Stimulated activated effector memory CD8-positive, alpha-beta T cell treated with anti-CD3 and anti-CD28 coated beads, Interleukin-12 subunit alpha, Interleukin-12 subunit beta, amount 100 ng/mL, for 72 hours (primary cell): ENCODE measurements around the gene SLC35A1.

Experiments
- ATAC-seq: fragments of 150-1000 bp; cut with Tn5 transposase; 2 replicates; pipeline ENCODE4 v1.10.0; 2021
- DNase-seq, 2 donors: peaks; one replicate each; pipeline ENCODE4 v3.0.0; 2021 to 2022; ENCODE audit warnings: low spot score in 2 of 2
- H3K27ac Mint-ChIP-seq: one replicate; pipeline ENCODE4 v1.8.0; 2022; ENCODE audit warnings: mild to moderate bottlenecking, mixed read lengths
- H3K36me3 Mint-ChIP-seq: one replicate; pipeline ENCODE4 v1.8.0; 2022; ENCODE audit warnings: mild to moderate bottlenecking, mixed read lengths
- H3K4me1 Mint-ChIP-seq: one replicate; pipeline ENCODE4 v1.8.0; 2022; ENCODE audit warnings: mixed read lengths
- H3K4me3 Mint-ChIP-seq: one replicate; pipeline ENCODE4 v1.8.0; 2022; ENCODE audit warnings: mild to moderate bottlenecking, mixed read lengths
- H3K9me3 Mint-ChIP-seq: one replicate; pipeline ENCODE4 v1.8.0; 2022; ENCODE audit warnings: mixed read lengths

Gene SLC35A1

DNA sequence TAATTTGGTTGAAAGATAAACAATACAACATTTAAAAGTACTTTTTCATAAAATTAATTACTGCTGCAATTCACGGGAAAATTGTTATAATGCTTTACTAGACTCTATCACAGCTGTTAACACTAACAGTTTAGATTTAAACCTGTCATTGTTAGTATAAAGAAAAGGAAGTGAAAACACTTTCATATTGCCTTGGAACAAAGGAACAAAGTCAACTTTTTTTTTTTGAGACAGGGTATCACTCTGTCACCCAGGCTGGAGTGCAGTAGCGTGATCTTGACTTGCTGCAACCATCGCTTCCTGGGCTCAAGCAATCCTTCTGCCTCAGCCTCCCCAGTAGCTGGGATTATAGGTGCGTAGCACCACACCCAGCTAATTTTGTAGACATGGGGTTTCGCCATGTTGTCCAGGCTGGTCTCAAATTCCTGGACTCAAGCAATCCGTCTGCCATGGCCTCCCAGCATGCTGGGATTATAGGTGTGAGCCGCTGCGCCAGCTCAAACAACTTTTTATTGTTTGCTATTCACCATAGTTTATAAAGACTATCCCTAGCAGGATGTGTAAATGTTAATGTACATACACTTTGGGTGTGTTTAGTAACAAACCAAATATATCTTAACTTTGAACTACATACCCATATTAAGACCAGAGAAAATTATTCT lies 22.1 kb downstream of the SLC35A1 start:
- peaks cover 5% of the 10 kb centered on the region for H3K36me3 Mint-ChIP-seq
- H3K9me3 Mint-ChIP-seq: no peaks in the 10 kb centered on the region
- H3K4me1 Mint-ChIP-seq: peaks cover 6% of the 10 kb centered on the region
- ATAC-seq (no peak), DNase-seq (no peak)
- no peak overlapping the region for H3K27ac Mint-ChIP-seq
- no peak overlapping the region for H3K4me3 Mint-ChIP-seq

DNA sequence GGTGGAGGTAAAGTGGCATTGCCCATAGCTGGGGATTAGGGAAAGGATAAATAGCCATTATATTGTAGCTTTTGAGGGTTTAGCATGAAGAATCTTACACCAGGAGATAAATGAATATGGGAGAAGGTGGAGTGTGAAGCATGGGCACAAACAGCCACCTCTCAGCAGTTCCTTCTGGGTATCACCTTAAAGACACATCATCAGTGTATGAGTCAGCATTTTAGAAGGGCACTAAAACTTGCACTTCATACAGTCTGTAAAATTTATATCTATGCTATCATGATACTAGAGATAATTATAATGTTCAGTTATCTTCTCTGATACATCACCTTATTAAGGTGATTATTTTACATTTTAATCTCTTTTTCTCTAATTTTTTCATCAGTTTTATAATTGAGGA lies 25.3 kb downstream of the SLC35A1 start:
- H3K9me3 Mint-ChIP-seq: no peaks in the 10 kb centered on the region
- ATAC-seq (no peak), DNase-seq (no peak)
- no peak overlapping the region for H3K4me3 Mint-ChIP-seq
- peaks cover 2% of the 10 kb centered on the region for H3K4me1 Mint-ChIP-seq
- peak overlapping the region; percentile 52 for H3K27ac Mint-ChIP-seq
- peaks cover 21% of the 10 kb centered on the region for H3K36me3 Mint-ChIP-seq

DNA sequence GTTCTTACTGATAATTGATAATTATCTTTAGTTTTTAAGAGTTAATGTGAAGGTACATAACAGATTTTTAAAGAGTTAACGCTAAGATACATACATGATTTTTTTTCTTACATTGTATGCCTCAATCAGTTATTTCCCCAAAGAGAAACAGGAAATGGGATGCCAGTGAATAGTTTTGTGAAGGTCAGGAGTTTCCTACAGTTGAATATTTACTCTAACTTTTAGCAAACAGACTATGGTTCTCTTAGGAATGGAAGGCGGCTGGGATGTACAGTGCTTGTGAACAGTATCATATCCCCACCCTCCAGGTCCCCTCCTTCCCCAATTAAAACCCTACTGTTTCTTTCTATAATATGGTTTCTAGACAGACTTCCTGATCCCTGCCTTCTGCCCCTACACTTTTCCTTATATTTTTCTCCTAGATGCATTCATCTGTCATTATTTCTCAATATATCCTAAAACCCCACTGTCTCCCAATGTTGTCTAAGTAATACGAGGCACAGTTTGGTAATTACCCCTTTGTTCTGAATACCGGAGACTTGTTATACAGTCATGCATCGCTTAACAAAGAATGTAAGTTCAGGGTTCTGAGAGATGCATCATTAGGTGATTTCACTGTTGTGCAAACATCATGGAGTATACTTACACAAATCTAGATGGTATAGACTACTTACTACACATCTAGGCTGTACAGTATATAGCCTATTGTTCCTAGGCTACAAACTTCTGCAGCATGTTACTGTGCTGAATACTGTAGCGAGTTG lies 29.2 kb downstream of the SLC35A1 start:
- H3K4me3 Mint-ChIP-seq: no peak overlapping the region
- no peak for ATAC-seq
- peaks cover 38% of the 10 kb centered on the region for H3K36me3 Mint-ChIP-seq
- H3K27ac Mint-ChIP-seq: peak overlapping the region; percentile 6
- H3K9me3 Mint-ChIP-seq: no peaks in the 10 kb centered on the region
- no peaks in the 10 kb centered on the region for H3K4me1 Mint-ChIP-seq
- no peak for DNase-seq

DNA sequence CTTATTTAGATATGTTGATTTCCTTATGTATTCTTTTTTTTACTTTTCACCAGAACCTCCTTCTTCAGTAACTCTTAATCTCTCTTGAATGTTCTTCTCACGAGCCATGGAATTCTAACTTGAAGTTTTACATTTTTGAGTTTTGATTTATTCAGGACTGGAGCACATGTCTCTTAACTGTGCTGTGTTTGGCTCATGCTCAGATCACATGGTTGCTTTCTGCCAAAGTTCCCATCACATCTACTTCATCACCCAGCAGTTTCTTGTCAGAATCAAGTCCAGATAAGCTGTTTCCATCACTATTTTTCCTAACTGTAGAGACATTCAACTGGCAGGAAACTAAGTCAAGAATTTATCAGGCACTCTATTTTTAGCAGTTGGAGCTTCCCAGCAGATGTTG lies 31.7 kb downstream of the SLC35A1 start:
- no peaks in the 10 kb centered on the region for H3K4me1 Mint-ChIP-seq
- H3K9me3 Mint-ChIP-seq: no peaks in the 10 kb centered on the region
- DNase-seq: no peak
- peaks cover 38% of the 10 kb centered on the region for H3K36me3 Mint-ChIP-seq
- H3K4me3 Mint-ChIP-seq: no peak overlapping the region
- no peak for ATAC-seq
- H3K27ac Mint-ChIP-seq: peak overlapping the region; percentile 24

DNA sequence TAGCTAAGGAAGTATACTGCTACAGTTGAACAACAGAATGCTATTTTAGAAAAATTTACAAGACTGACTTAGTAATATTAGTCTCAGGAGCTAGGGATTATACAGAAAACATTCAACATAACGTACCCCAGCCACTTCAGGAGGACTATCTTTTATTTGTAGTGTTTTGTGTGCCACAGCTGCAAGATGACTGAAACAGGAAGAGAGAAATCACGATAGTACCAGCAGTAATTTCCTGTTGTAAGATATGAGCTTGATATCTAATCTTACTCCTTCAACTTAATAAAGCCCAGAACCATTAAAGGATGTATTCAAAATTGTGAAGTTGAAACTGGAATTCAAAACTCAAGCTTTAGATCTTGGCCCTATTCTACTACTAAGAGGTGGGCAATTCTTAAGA lies 42.1 kb downstream of the SLC35A1 start:
- peak overlapping the region; percentile 68 for H3K27ac Mint-ChIP-seq
- H3K4me3 Mint-ChIP-seq: no peak overlapping the region
- ATAC-seq (no peak), DNase-seq (no peak)
- H3K36me3 Mint-ChIP-seq: peaks cover 93% of the 10 kb centered on the region
- H3K9me3 Mint-ChIP-seq: no peaks in the 10 kb centered on the region
- peaks cover 5% of the 10 kb centered on the region for H3K4me1 Mint-ChIP-seq

DNA sequence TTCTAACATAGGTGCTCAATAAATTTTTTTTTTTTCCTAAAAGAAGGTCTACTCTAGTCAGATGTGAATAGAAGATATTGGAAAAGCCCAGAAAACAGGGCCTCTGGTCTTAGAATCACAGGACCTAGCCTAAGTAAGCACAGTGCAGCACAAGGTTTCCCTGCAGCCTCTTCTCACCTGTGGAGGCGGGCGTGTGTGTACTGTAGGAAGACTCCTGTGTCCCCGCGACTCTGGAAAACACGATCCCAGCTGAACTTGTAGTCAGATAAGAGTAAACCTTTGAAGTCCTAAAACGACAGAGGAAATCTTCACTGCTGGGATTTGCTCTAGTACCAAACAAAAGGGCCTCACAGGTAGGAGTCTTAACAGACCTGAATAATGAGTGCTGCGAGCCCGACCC lies 45.7 kb downstream of the SLC35A1 start:
- peaks cover 5% of the 10 kb centered on the region for H3K4me1 Mint-ChIP-seq
- H3K27ac Mint-ChIP-seq: no peak overlapping the region
- H3K36me3 Mint-ChIP-seq: peaks cover 84% of the 10 kb centered on the region
- no peaks in the 10 kb centered on the region for H3K9me3 Mint-ChIP-seq
- no peak for ATAC-seq
- no peak for DNase-seq
- H3K4me3 Mint-ChIP-seq: no peak overlapping the region

DNA sequence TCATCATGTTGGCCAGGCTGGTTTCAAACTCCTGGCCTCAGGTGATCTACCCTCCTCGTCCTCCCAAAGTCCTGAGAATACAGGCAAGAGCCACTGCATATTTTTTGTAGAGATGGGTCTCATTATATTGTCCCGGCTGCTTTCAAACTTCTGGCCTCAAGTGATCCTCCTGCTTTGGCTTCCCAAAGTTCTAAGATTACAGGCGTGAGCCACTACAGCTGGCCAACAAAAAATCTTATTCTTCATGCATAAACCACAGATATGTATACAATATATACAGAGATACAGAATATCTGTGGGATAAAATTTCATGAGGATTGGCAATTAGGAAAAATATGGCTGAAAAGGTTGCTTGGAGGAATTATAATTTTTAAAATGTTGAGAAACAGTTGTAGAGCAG lies 49.9 kb downstream of the SLC35A1 start:
- H3K27ac Mint-ChIP-seq: no peak overlapping the region
- ATAC-seq (no peak), DNase-seq (no peak)
- peaks cover 78% of the 10 kb centered on the region for H3K36me3 Mint-ChIP-seq
- peaks cover 6% of the 10 kb centered on the region for H3K4me1 Mint-ChIP-seq
- H3K4me3 Mint-ChIP-seq: no peak overlapping the region
- H3K9me3 Mint-ChIP-seq: no peaks in the 10 kb centered on the region

DNA sequence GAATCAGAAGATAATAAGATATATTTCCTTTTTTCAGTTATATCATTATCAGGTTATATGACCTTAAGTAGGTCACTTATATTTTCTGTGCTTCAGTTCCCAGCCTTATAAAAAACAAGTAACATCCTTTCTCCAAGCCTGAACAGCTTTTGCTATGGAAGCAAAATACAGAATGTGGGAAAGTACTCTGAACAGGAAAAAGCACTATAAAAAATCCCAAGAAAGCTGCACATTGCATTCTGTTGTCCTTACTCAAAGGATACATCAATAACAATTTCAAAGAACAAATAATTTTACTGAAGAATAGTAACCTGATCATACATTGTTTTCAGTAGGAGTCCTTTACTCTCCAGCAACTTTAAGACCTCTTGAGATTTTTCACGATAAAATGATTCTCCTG lies 56.4 kb downstream of the SLC35A1 start:
- peaks cover 71% of the 10 kb centered on the region for H3K36me3 Mint-ChIP-seq
- no peak for DNase-seq
- ATAC-seq: no peak
- H3K4me3 Mint-ChIP-seq: no peak overlapping the region
- H3K4me1 Mint-ChIP-seq: peaks cover 16% of the 10 kb centered on the region
- H3K9me3 Mint-ChIP-seq: no peaks in the 10 kb centered on the region
- H3K27ac Mint-ChIP-seq: peak overlapping the region; percentile 74

DNA sequence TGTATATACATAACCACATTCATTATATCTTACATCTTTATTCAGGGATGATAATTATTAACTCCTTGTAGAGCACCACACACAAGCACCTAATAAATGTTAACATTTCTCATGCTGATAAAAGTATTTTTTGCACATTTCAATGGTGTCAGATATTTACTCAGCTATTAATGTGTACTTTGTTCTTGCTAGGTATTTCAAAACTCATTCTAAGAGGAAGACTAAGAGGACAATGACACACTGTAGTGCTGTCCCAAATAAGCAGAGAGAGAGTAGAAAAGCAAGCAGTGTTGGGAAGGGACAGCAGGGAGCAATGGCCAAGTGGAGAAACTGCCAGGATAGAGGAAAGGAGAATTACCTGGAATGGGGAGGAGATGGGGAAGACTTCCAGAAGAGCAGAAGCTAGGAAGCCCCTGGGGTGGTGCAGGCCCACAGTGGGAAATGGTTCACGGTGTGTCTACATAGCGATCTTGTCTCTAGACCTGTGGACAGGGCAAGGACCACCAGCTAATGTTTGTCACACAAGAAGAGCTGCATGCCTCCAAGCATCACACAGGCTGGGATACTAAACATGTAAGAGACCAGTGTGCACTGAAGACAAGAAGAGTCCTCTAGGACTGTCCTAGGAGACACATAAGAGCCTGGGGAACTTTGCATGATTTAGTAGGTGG lies 61.7 kb downstream of the SLC35A1 start:
- Mint-ChIP-seq H3K4me1 (peaks cover 12% of the 10 kb centered on the region), H3K4me3 (no peak overlapping the region), H3K36me3 (peaks cover 34% of the 10 kb centered on the region), H3K9me3 (peaks cover 3% of the 10 kb centered on the region), H3K27ac (no peak overlapping the region)
- DNase-seq: no peak
- ATAC-seq: no peak

DNA sequence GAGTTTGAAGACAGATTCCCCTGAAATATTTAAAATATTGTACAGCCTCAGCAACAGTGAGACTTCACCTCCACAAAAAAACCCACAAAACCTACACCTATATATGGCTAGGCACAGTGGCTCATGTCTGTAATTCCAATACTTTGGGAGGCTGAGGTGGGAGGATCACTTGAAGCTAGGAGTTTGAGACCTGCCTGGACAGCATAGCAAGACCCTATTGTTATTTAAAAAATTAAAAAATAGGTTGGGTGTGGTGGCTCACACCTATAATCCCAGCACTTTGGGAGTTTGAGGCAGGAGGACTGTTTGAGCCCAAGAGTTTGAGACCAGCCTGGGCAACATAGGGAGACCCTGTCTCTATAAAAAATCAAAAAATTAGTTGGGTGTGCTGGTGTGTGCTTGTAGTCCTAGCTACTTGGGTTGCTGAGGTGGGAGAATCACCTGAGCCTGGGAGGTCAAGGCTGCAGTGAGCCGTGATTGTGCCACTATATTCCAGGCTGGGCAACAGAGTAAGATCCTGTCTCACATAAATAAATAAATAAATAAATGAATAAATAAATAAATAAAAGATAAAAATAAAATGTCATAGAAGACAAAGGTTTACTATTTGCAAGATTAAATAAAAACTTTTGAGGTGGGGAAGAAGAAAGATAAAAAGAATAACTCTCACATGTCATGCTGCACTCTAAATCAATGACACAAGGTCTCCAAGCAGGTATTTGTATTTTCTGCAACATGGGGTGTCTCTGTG lies 65.9 kb downstream of the SLC35A1 start:
- no peak for ATAC-seq
- H3K4me1 Mint-ChIP-seq: peaks cover 6% of the 10 kb centered on the region

DNA sequence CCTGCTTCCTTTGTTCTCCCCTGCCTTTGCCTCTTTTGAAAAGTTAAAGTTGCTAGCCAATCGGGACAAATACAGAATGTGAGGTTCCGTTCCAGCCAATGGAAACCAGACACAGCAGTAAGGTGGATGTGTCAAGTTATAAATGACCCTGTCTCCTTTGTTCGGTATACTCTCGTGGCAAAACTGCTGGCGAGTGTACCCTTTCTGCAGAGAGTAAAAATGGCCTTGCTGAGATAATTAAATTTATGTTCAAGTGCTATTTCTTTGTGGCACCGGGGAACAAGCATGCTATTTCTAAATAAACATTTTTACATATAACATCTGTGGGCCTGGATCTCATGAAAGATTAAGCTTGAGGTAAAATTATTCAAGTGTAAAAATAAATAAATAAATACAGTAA lies 66.8 kb downstream of the SLC35A1 start:
- DNase-seq (no peak), ATAC-seq (no peak)
- Mint-ChIP-seq H3K36me3 (peaks cover 64% of the 10 kb centered on the region), H3K4me1 (peaks cover 2% of the 10 kb centered on the region), H3K9me3 (peaks cover 3% of the 10 kb centered on the region), H3K4me3 (no peak overlapping the region), H3K27ac (no peak overlapping the region)

More for the DNA sequence above, 65.9 kb downstream of the SLC35A1 start:
- DNase-seq: no peak
- Mint-ChIP-seq H3K4me3 (no peak overlapping the region), H3K36me3 (peaks cover 56% of the 10 kb centered on the region), H3K9me3 (peaks cover 3% of the 10 kb centered on the region), H3K27ac (no peak overlapping the region)

DNA sequence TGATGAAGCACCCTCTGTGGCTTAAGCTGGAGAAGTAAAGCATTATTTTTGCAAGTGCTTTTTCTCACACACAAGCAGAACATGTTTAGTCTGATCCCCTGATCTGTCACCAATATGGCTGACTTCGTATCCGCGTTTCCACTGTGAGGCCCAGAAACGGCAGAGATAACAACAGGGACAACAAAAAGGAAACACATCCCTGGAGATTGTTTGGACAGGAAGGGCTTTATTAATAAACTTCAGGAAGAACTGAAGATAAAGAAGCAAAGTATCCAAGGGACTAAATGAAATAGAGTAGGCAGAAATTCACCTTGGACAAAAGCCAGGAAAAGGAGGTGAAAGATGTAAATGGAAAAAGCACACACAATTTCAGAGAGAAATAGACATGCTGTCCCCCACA lies 67.8 kb downstream of the SLC35A1 start:
- peaks cover 3% of the 10 kb centered on the region for H3K9me3 Mint-ChIP-seq
- no peak overlapping the region for H3K4me3 Mint-ChIP-seq
- H3K27ac Mint-ChIP-seq: no peak overlapping the region
- DNase-seq (no peak), ATAC-seq (no peak)
- H3K4me1 Mint-ChIP-seq: no peaks in the 10 kb centered on the region
- H3K36me3 Mint-ChIP-seq: peaks cover 70% of the 10 kb centered on the region

DNA sequence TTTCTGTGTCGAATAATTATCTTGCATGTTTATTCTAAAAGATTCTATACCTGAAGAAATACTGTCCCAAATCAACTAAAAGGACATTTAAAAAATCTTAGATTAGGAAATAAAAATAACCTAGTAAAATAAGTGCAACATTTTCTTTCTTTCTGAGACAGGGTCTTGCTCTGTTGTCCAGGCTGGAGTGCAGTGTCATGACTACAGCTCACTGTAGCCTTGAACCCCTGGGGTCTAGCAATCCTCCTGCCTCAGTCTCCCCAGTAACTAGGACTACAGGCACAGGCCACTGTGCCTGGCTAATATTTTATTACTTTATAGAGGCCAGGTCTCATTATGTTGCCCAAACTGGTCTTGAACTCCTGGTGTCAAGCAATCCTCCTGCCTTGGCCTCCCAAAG lies 68.3 kb downstream of the SLC35A1 start:
- H3K36me3 Mint-ChIP-seq: peaks cover 75% of the 10 kb centered on the region
- no peak overlapping the region for H3K4me3 Mint-ChIP-seq
- DNase-seq: no peak
- H3K27ac Mint-ChIP-seq: no peak overlapping the region
- peaks cover 3% of the 10 kb centered on the region for H3K9me3 Mint-ChIP-seq
- no peaks in the 10 kb centered on the region for H3K4me1 Mint-ChIP-seq
- ATAC-seq: no peak

DNA sequence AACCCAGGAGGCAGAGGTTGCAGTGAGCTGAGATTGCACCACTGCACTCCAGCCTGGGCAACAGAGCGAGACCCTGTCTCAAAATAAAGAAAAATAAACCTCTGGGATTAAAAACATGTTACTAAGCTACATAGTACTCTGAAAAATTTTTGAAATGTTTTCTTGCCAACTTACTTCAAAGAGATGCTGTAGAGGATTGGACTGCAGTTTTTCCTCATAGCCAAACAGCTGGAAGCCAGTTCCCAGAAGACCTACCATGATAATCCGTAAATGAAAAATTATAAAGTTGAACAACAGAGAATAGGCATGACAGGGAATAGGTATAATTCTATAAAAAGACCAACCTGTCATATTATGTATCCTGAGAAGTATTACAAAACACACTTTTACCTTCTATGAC lies 69.0 kb downstream of the SLC35A1 start:
- ATAC-seq: no peak
- Mint-ChIP-seq H3K4me3 (no peak overlapping the region), H3K4me1 (no peaks in the 10 kb centered on the region), H3K9me3 (peaks cover 3% of the 10 kb centered on the region), H3K27ac (no peak overlapping the region), H3K36me3 (peaks cover 77% of the 10 kb centered on the region)
- no peak for DNase-seq

DNA sequence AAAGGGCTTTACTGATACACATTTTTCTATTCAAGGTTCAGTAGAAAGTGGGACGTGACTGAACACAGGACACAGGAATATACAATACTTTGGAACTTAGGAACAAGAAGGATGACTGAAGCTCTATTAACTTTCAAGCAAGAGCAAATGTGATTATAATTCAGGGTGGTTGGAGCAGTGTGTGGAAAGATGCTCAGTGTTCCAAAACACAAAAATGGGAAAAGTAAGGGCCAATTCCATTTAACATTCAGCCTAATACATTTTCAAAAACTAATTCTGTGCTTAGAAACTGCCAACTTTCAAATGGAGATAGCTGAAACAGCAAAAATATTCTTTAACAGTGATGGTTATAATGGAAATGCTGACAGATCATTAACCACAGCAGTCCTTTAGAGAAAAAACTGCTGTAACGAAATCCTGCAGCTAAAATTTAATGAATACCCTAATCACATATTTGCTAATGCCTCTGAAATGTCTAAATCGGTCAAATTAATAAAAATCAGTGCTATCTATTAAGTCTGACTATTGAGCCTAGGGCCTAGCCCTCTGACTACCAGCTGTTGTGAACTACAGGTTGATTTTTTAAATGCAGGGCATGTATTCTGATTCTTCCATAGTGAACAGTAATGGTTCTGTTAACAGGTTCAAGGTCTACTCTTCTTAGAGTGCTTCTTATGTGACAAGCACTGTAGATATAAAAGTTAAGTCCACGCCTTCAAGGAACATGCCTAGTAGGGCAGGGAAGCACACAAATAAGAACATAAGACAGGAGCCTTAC lies 71.1 kb downstream of the SLC35A1 start:
- Mint-ChIP-seq H3K4me1 (no peaks in the 10 kb centered on the region), H3K4me3 (no peak overlapping the region), H3K27ac (no peak overlapping the region), H3K9me3 (peaks cover 3% of the 10 kb centered on the region), H3K36me3 (peaks cover 81% of the 10 kb centered on the region)
- ATAC-seq (no peak), DNase-seq (no peak)
